OCI-LY7 (cell line): ENCODE data around the gene CDKL1.

Experiments used
- EZH2phosphoT487 ChIP-seq: fragments of 200-600 bp; sonication (generic); IDR thresholded peaks from 2 replicates; pipeline ENCODE4 v1.6.1; 2018; ENCODE audit warnings: low read depth, borderline replicate concordance, mild to moderate bottlenecking, mixed run types, antibody characterized with exemption, low read length, moderate library complexity, mixed read lengths
- TF ChIP-seq, protein P1 (sequence below): fragments of 200-600 bp; sonication (generic); conservative IDR thresholded peaks from 2 replicates; pipeline ENCODE4 v1.5.1; 2014; ENCODE audit warnings: mild to moderate bottlenecking, antibody characterized with exemption, low read length, moderate library complexity, mixed read lengths

DNA sequence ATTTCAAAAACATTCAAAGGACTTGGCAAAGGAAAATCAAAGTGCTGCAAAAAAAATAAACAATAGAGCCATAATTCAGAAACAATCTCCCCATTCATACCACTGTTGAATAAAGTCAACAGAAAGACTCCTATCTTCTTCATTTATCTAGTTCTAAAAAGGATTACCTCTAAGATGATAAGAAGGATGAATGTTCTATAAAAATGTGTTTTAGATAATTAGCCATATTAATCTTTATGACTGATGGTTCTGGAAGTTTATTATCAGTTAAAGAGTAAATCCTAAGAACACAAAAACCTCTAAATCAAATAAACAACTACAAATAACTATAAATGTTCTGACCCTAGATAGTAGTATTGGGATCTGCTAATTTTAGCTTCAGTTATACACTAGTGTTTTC lies 37.8 kb upstream of the CDKL1 start:
- TF ChIP-seq, protein P1, sequence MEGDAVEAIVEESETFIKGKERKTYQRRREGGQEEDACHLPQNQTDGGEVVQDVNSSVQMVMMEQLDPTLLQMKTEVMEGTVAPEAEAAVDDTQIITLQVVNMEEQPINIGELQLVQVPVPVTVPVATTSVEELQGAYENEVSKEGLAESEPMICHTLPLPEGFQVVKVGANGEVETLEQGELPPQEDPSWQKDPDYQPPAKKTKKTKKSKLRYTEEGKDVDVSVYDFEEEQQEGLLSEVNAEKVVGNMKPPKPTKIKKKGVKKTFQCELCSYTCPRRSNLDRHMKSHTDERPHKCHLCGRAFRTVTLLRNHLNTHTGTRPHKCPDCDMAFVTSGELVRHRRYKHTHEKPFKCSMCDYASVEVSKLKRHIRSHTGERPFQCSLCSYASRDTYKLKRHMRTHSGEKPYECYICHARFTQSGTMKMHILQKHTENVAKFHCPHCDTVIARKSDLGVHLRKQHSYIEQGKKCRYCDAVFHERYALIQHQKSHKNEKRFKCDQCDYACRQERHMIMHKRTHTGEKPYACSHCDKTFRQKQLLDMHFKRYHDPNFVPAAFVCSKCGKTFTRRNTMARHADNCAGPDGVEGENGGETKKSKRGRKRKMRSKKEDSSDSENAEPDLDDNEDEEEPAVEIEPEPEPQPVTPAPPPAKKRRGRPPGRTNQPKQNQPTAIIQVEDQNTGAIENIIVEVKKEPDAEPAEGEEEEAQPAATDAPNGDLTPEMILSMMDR: no peak
- no peak for TF ChIP-seq EZH2phosphoT487
